Measurements from ENCODE around the gene RNU1-3. TPM values are rescaled to one million over a fixed set of nuclear protein-coding genes. Genes with fewer than 3 reads are reported as not detected.
"Not testable (repeated sequence)": the region's sequence is repeated elsewhere in the genome, so short reads cannot be mapped to it uniquely, and the experiment has no call there.

Gene RNU1-3
- under 1 TPM; under 0.01 TPM for total RNA-seq

GRCh38 chr1:16666502-16667413, at the start of gene RNU1-3:
Gene RNU1-3 (minus strand): TSS chr1:16666948.
- not testable (repeated sequence) for H3K4me3 ChIP-seq; DNase-seq (ENCODE audit: low spot score); H3K27ac ChIP-seq; H3K9me3 ChIP-seq; H3K36me3 ChIP-seq; H3K4me1 ChIP-seq (ENCODE audit: control insufficient read depth in 1 of 2, low read depth in 2 of 2); H3K27me3 ChIP-seq (replicated peaks; ENCODE audit: insufficient read depth)
- peak; percentile 65 for ATAC-seq (ENCODE audit: insufficient number of reproducible peaks, low FRiP score, low read depth)

- not testable (repeated sequence) for H3K4me3 ChIP-seq; H3K27me3 ChIP-seq (replicated peaks; ENCODE audit: insufficient read depth); H3K36me3 ChIP-seq; DNase-seq (ENCODE audit: low spot score); H3K9me3 ChIP-seq; H3K27ac ChIP-seq; H3K4me1 ChIP-seq (ENCODE audit: control insufficient read depth in 1 of 2, low read depth in 2 of 2); ATAC-seq (ENCODE audit: insufficient number of reproducible peaks, low FRiP score, low read depth)
Measured at GRCh38 chr1:16713480-16713879, 46.7 kb upstream of the RNU1-3 start.

GRCh38 chr1:16712984-16713383, 46.2 kb upstream of the RNU1-3 start:
- H3K4me3 ChIP-seq; H3K4me1 ChIP-seq (ENCODE audit: control insufficient read depth in 1 of 2, low read depth in 2 of 2); H3K36me3 ChIP-seq; DNase-seq (ENCODE audit: low spot score); H3K9me3 ChIP-seq; H3K27me3 ChIP-seq (replicated peaks; ENCODE audit: insufficient read depth); H3K27ac ChIP-seq; ATAC-seq (ENCODE audit: insufficient number of reproducible peaks, low FRiP score, low read depth): not testable (repeated sequence)

GRCh38 chr1:16712582-16712981, 45.8 kb upstream of the RNU1-3 start:
- H3K4me3 ChIP-seq; H3K27me3 ChIP-seq (replicated peaks; ENCODE audit: insufficient read depth); DNase-seq (ENCODE audit: low spot score); ATAC-seq (ENCODE audit: insufficient number of reproducible peaks, low FRiP score, low read depth); H3K9me3 ChIP-seq; H3K27ac ChIP-seq; H3K4me1 ChIP-seq (ENCODE audit: control insufficient read depth in 1 of 2, low read depth in 2 of 2); H3K36me3 ChIP-seq: not testable (repeated sequence)

- H3K27ac ChIP-seq; H3K36me3 ChIP-seq; ATAC-seq (ENCODE audit: insufficient number of reproducible peaks, low FRiP score, low read depth); H3K27me3 ChIP-seq (replicated peaks; ENCODE audit: insufficient read depth); H3K9me3 ChIP-seq; H3K4me3 ChIP-seq; DNase-seq (ENCODE audit: low spot score); H3K4me1 ChIP-seq (ENCODE audit: control insufficient read depth in 1 of 2, low read depth in 2 of 2): not testable (repeated sequence)
Measured at GRCh38 chr1:16712131-16712530, 45.4 kb upstream of the RNU1-3 start.

GRCh38 chr1:16710618-16711017, 43.9 kb upstream of the RNU1-3 start:
- H3K4me1 ChIP-seq (ENCODE audit: control insufficient read depth in 1 of 2, low read depth in 2 of 2); ATAC-seq (ENCODE audit: insufficient number of reproducible peaks, low FRiP score, low read depth); DNase-seq (ENCODE audit: low spot score); H3K27ac ChIP-seq; H3K36me3 ChIP-seq; H3K4me3 ChIP-seq; H3K9me3 ChIP-seq; H3K27me3 ChIP-seq (replicated peaks; ENCODE audit: insufficient read depth): not testable (repeated sequence)

- ATAC-seq (ENCODE audit: insufficient number of reproducible peaks, low FRiP score, low read depth); H3K27me3 ChIP-seq (replicated peaks; ENCODE audit: insufficient read depth); H3K36me3 ChIP-seq; H3K27ac ChIP-seq; H3K4me1 ChIP-seq (ENCODE audit: control insufficient read depth in 1 of 2, low read depth in 2 of 2); H3K4me3 ChIP-seq; H3K9me3 ChIP-seq; DNase-seq (ENCODE audit: low spot score): not testable (repeated sequence)
- peak; percentile 26 for TF ChIP-seq CTCF (IDR thresholded peaks at IDR 0.05)
Measured at GRCh38 chr1:16709659-16710087, 42.9 kb upstream of the RNU1-3 start.

- not testable (repeated sequence) for H3K36me3 ChIP-seq; H3K4me3 ChIP-seq; DNase-seq (ENCODE audit: low spot score); H3K27me3 ChIP-seq (replicated peaks; ENCODE audit: insufficient read depth); H3K27ac ChIP-seq; H3K9me3 ChIP-seq; ATAC-seq (ENCODE audit: insufficient number of reproducible peaks, low FRiP score, low read depth); H3K4me1 ChIP-seq (ENCODE audit: control insufficient read depth in 1 of 2, low read depth in 2 of 2)
Measured at GRCh38 chr1:16708704-16709103, 42.0 kb upstream of the RNU1-3 start.

GRCh38 chr1:16707130-16708093, 40.7 kb upstream of the RNU1-3 start:
- not testable (repeated sequence) for DNase-seq (ENCODE audit: low spot score); H3K4me1 ChIP-seq (ENCODE audit: control insufficient read depth in 1 of 2, low read depth in 2 of 2); H3K27me3 ChIP-seq (replicated peaks; ENCODE audit: insufficient read depth); H3K9me3 ChIP-seq; H3K27ac ChIP-seq; ATAC-seq (ENCODE audit: insufficient number of reproducible peaks, low FRiP score, low read depth); H3K36me3 ChIP-seq
- H3K4me3 ChIP-seq = peak overlapping the region; percentile 47

- ATAC-seq (ENCODE audit: insufficient number of reproducible peaks, low FRiP score, low read depth); H3K27ac ChIP-seq; H3K9me3 ChIP-seq; DNase-seq (ENCODE audit: low spot score); H3K36me3 ChIP-seq; H3K4me3 ChIP-seq; H3K4me1 ChIP-seq (ENCODE audit: control insufficient read depth in 1 of 2, low read depth in 2 of 2); H3K27me3 ChIP-seq (replicated peaks; ENCODE audit: insufficient read depth): not testable (repeated sequence)
Measured at GRCh38 chr1:16706302-16706701, 39.6 kb upstream of the RNU1-3 start.

GRCh38 chr1:16704502-16705100, 37.9 kb upstream of the RNU1-3 start:
- not testable (repeated sequence) for H3K36me3 ChIP-seq; H3K27me3 ChIP-seq (replicated peaks; ENCODE audit: insufficient read depth); H3K4me3 ChIP-seq; DNase-seq (ENCODE audit: low spot score); H3K9me3 ChIP-seq; H3K27ac ChIP-seq; ATAC-seq (ENCODE audit: insufficient number of reproducible peaks, low FRiP score, low read depth); H3K4me1 ChIP-seq (ENCODE audit: control insufficient read depth in 1 of 2, low read depth in 2 of 2)

All from thoracic aorta (tissue), 2 donors.